ENCODE measurements around the gene RTL5.
"Not testable (repeated sequence)": the region's sequence is repeated elsewhere in the genome, so short reads cannot be mapped to it uniquely, and the experiment has no call there.

Gene RTL5

DNA sequence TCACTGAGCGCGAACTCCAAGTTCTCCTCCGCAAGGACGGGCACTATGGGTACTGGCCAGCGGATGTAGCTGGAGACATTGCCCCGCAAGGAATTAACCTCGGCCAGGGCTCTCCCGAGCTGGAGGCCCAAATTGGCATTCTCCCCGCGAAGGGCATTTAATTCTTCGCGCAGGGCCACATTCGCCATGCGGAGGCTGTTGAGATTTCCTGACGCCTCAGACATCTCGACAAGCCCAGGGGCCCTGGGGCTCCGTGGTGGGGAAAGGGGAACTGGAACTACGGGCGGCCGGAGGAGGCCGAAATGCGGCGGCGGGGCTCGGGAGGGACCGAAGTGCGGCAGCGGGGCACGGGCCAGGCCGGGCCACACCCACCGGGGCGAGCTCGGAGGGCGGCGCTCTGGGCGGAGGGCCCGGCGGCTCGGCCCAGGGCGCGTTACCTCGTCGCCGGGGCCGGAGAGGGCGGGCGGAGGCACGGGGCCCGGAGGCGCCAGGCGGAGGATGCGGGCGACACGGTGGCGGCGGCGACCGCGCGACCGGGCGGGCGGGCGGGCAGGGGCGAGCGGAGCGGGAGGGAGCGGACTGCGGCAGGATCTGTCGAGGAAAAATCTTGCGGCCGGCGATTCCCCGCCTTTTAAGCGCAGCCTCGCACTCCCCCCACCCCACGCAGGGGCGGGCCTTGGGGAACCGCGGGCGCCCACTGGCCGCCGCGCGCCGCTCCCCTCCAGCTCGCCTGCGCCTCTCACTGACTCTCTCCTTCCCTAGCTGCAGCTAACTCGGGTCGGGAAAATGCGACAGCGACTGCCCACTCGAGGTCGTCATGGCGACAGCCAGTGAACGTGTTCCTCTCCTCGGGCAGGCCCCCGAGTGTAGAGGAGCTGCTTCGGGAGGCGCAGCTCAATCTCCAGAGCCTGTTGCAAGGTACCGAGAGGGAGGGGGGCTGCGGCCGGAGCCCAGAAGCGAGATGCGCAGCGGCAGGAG, at the start of gene RTL5:
Gene RTL5 (minus strand): TSS at position 599 of the 978 bp plus-strand sequence.
- no peak for DNase-seq (ENCODE audit: low spot score)

DNA sequence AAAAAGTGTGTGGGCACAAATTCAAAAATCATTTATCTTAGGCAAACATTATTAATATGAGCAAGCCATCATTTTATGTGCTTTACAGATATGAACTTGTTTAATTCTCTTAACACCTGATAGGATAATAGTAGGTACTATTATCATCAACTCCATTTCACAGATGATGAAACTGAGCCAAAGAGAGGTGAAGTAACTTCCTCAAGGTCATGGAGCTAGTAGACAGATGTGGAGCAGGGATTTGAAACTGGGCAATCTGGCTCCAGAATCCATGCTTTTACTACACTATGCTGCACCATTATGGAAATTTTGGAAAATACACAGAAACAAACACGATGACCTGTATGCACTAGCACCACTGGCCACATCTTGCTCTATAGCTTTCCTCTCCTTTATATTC, 48.8 kb upstream of the RTL5 start:
- no peak for DNase-seq (ENCODE audit: low spot score)

DNA sequence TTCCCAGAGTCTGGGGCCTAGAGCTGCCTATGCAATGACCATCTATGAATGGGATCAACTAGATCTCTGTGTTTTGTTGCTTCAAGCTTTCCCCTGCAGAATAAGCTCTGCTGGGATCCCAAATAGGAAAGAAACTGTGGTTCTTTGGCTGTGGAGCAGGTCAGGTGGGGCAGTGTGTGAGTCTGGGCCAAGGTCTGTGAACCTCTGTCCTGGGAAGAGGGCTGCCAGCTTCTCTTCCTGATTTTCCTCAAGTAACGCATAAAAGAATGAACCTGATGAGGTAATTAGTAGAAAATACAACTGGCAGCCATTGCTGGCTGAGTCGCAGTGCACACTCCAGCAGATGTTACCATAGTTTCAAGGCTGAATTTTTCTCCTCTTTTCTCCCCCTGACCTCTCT, 45.3 kb upstream of the RTL5 start:
- no peak for DNase-seq (ENCODE audit: low spot score)

DNA sequence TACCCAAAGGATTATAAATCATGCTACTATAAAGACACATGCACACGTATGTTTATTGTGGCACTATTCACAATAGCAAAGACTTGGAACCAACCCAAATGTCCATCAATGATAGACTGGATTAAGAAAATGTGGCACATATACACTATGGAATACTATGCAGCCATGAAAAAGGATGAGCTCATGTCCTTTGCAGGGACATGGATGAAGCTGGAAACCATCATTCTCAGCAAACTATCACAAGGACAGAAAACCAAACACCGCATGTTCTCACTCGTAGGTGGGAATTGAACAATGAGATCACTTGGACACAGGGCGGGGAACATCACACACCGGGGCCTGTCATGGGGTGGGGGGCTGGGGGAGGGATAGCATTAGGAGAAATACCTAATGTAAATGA, 44.6 kb upstream of the RTL5 start:
- DNase-seq (ENCODE audit: low spot score), result not testable (repeated sequence)

DNA sequence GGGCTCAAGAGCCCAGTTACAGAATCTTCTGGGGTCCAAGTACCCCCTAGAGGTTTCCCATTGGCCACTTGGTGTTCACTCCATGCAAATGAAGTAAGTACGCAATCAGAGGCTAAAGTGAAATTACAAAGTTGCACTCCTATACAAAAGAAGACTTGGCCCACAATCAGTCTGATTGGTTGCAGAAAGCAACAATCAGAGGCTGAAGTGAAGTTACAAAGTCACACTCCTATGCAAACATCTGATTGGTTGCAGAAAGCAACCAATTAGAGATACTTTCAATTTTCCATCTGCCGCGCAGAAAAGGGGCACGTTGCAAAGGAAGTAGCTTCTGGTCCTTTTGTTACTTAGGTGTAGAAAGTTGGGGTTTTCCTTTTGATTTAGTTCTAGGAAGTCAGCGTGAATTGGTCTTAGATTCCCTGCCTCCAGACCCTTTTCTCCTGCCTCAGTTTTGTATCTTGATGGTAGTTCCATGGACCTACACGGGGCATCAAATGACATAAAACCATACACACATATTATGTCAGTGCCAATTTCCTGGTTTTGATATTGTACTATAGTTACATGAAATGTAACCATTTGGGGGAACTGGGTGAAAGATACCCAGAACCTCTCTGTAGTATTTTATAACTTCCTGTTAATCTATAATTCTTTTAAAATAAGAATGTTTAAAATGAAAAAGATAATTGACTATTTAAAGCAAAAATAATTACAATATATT, 37.5 kb upstream of the RTL5 start:
- peak; percentile 53 for DNase-seq (ENCODE audit: low spot score)

DNA sequence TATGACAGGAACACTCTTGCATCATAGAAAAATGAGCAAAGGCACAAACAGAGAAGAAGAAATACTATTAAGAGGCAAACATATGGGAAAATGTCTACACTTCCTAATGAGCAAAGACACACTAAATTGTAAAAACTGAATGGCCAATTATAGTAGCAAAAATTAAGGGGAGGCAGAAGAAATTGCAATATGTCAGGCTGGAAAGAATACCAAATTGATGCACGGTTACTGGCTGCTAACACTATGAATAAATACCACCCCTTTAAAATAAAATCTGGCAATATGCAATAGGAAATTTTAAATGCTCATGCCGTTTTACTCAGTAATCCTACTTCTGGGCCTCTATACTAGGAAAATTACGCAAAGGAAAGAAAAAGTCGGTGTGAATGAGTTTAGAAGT, 33.8 kb upstream of the RTL5 start:
- no peak for DNase-seq (ENCODE audit: low spot score)

DNA sequence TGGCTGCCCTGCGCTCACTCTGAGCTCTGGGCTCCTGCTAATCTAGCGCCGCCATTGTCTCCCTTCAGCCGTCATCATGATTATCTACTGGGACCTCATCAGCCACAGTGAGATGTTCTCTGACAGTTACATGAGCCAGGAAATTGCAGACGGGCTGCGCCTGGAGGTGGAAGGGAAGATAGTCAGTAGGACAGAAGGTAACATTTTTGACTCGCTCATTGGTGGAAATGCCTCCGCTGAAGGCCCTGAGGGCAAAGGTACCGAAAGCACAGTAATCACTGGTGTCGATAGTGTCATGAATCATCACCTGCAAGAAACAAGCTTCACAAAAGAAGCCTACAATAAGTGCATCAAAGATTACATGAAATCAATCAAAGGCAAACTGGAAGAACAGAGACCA, 28.1 kb upstream of the RTL5 start:
- DNase-seq (ENCODE audit: low spot score), result no peak

DNA sequence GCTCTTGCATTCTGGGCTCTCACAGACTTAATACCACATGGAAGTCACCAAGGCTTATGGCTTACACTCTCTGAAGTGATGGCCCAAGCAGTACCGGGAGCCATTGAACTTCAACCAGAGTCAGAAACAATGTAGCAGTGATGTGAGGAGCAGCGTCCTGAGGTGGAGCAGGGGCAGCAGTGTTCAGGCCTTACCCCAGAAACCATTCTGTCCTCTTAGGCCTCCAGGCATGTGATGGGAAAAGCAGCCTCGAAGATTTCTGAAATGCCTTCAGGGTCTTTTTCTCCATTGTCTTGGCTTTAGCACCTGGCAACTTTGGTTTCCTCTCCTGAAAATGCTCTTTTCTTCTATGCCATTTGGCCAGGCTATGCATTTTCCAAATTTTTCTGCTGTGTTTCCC, 27.1 kb upstream of the RTL5 start:
- DNase-seq (ENCODE audit: low spot score), result no peak

DNA sequence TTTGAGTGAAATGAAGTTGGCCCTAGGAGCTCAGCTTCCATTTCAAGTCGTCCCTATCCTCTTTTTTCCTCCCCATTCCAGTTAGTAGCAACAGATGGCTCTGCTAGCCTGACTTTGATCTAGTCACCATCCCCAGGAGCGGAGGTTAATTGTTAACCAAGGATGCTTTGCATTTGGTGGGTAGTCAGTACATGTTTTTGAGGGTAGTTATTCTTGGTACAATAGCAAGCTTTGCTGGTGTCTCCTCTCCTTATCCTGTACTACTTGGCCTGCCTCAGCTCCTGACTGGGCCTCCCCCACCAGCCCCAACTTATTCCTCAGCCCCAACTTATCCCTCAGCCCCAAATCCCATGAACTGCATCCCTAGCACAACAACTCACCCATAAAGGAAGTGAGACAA, 14.8 kb upstream of the RTL5 start:
- no peak for DNase-seq (ENCODE audit: low spot score)

GRCh38 chrX:72145181-72145580, 13.5 kb upstream of the RTL5 start:
- no peak for DNase-seq (ENCODE audit: low spot score)

GRCh38 chrX:72143609-72143907, 11.8 kb upstream of the RTL5 start:
- no peak for DNase-seq (ENCODE audit: low spot score)

DNA sequence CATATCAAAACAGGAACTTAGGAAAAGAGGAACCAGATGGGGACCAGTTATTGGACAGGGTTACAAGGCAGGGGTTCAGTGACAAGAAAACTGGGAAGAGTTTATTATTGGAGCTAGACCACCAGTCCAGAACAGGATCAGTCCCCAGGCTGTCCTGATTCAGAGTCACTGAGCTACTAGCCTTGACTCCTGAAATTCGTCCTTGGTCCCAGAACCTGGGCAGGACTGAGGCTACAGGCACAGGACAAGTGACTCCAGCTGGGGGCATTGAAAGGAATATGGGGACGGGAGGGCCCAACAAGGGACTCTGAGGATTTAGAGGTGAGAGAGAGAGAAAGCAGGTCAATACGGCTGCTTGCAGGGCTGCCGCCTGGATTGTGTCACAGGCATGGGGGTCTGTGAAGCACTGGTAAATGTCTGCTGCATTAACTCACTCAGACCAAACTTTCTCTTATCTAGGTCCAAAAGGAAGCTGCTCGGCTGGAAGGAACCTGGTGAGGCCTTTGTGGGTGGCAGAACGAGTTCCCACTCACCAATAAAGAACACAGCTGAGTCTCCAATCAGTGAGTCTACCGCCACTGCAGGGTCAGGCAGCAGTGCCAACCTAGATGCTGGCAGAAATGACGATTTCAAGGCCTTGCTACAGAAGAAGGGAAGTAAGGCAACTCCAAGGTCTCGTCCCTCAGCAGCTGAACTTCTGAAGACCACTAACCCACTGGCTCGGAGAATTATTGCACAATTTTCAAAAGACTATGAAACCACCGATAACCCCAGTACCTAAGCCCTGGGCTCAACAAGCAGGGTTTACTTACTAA, 11.3 kb upstream of the RTL5 start:
- no peak for DNase-seq (ENCODE audit: low spot score)

GRCh38 chrX:72142094-72142793, 10.5 kb upstream of the RTL5 start:
- DNase-seq (ENCODE audit: low spot score), result no peak

- peak; percentile 36 for DNase-seq (ENCODE audit: low spot score)
These were observed 9.8 kb upstream of the RTL5 start for GRCh38 chrX:72141372-72142004.

- no peak for DNase-seq (ENCODE audit: low spot score)
These were observed 7.8 kb upstream of the RTL5 start for GRCh38 chrX:72139538-72139937.

DNA sequence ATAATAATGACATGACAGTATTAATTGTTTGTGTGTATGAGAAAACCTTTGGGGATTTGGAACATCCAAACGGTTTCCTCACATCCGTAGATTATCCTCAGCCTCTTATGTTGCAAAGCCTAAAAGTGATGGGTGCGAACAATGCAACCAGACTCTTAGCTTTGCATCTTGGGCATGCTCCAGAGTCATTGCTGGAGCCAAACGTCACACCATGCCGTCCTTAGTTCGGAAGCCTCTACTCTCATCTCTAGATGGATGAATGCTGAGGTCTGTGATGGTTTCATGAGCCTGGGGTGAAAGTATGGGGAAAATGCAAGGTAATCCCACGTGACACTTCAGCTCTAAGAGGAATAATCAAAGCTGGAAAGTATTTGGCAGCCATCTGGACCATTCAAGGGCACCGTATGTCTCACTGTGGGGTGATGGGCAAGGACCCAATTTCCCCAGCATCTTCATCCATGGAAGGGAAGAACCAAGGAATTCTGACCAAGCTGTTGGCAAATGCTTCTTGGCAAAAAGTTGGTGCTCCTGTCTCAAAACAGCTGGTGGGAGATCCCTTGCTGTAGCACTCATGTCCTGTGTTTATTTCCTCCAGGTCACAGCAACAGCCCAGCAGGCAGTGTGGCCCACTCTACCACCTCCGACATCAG, 6.3 kb upstream of the RTL5 start:
- DNase-seq (ENCODE audit: low spot score), result no peak

DNA sequence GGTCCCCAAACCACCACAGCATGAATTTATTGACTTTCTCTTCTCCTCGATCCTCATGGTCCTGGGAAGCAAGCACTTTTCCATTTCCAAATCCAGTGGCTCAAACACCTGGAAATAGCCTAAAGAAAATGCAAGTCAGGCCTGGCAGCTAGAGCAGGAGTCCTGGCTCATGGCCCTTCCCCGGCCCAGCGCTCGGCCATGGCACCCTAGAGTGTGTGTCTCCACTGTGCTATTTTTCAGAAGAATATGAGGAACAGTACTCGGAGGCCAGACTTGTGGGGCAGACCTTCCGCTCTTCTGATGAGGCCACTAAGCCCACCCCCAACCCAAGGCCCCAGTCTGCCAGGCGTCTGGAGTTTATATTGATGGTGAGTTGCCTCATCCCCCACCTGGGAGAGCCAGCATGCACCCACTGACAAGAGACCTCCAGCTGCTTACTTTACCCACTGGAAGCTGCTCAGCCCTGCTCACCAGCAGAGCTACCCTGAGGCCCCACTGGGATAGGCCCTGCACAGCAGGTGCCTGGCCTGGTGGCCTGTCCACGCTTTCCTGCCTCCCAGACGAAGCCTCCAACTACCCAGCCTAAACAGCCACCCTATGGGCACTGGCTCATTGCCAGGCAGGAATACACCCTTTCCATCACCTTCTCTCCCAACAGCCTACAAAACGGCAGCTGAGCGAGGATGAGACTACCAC, 2.3 kb upstream of the RTL5 start:
- DNase-seq (ENCODE audit: low spot score), result no peak

DNA sequence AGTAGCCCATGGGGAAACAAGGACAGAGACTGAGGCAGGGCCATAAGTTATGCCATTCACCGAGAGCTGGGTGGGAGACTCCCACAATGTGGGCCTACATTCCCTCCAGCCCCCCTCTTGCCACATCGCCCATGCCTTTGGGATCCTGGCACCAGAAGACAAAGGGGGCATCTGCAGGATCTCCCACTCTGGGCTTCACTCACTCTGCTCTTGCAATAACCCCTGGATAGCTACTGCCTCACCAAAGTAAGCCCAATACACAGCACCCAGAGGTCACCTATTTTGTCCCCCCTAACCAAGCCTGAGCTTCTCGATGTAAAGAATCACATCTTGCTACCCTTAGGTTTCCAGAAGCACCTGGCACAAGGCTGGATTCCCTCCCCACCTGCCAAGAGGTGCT, 741 bp upstream of the RTL5 start:
- no peak for DNase-seq (ENCODE audit: low spot score)

DNA sequence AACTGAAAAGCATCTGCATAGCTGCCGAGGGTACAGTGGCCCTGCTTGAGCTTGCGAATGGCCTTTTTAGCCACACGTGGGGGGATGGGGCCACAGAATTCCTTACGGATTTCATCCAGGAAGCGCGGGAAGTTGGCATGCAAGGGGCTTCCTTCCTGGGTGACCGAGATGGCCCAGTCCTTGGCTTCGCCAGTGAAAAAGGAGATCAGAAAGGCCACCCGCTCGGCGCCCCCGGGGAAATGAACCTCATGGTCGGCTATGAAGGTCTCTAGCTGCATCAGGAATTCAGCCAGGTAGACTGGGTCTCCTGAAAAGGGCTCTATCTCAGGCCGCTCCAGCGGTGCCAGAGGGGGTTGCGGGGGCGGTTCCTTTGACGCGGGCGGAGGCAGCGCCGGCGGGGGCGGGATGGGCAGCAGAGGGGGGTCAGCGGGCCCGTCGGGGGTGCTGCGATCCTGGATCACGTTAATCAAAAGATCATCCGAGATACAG, 909 bp downstream of the RTL5 start:
- DNase-seq (ENCODE audit: low spot score), result no peak

DNA sequence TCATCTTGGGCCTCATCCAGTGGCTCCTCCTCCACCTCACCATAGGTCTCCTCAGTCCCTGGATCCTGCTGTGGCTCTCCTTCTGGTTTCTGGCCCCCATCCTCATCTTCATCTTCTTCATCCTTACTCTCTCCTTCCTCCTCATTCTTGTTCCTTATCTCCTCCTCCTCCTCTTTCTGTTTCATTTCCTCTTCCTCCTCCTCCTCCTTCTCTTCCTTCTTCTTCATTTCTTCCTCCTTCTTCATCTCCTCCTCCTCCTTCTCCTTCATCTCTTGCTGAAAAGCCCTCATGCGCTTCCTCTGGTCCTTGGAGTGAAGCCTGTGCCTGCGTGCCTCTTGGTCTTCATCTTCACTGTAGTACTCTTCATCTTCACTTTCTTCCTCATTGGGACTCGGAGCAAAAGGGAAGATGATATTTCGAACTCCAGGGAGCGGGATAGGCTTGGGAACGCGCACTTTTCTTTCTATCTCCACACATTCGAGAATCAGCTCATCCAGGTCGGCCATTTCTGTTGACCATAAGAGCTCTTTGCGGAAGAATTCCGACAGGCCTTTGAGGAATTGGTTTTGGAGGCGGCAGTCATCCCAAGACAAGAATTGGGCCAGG, 1.5 kb downstream of the RTL5 start:
- DNase-seq (ENCODE audit: low spot score), result no peak
